OCI-M1 (cell line): ENCODE data around the gene GALP.
"Not testable (repeated sequence)": the region's sequence is repeated elsewhere in the genome, so short reads cannot be mapped to it uniquely, and the experiment has no call there.

Experiments used
- DNase-seq: peaks from one replicate; lab custom pipeline; 2025; lab: John Stamatoyannopoulos, UW

The GALP gene

GRCh38 chr19:56191115-56191514, 15.3 kb downstream of the GALP start:
- no peak for DNase-seq

DNA sequence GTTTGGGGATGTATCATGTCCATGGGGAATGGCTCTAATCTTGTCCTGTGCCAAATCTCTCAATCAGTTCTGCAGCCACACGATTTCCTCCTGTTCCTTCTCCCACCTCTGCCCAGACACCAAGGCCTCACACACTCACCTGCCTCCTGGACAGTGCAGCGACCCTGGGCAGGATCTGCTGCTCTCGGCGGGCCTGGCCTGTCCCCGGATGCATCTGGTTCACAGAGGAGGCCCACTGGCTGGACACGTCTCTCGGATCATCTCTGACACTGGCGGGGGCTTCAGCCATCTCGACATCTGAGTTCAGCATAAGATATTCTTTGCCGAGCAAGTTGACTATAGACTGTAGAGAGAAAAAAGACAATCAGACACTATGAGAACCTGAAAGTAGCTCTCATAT, 15.9 kb downstream of the GALP start:
- no peak for DNase-seq

- no peak for DNase-seq
Measured at GRCh38 chr19:56193981-56194640, 18.3 kb downstream of the GALP start.

DNA sequence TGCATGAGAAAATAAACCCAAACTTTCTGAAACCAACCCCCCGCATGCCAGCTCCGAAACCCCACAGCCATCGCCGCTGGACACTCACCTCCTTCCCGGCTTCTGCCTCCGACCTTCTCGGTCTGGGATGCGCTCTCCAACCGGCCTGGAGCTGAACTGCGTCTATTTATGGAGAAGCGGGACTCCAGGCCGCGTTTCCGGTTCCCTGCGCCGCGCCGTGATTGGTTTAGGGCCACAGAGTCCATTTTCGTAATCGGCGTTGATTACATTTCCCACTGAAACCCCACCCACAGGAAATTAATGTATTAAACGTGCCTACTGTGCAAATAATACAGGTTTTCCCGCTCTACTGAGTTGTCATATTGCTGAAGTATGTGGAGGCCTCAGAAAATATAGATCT, 21.8 kb downstream of the GALP start, which contains the start of gene ZSCAN5B:
Gene ZSCAN5B (minus strand): TSS at position 138 of the 400 bp plus-strand sequence. CDS start 4,731 bp downstream, outside the sequence.
- not testable (repeated sequence) for DNase-seq

GRCh38 chr19:56199687-56200086, 23.9 kb downstream of the GALP start:
- DNase-seq = no peak

DNA sequence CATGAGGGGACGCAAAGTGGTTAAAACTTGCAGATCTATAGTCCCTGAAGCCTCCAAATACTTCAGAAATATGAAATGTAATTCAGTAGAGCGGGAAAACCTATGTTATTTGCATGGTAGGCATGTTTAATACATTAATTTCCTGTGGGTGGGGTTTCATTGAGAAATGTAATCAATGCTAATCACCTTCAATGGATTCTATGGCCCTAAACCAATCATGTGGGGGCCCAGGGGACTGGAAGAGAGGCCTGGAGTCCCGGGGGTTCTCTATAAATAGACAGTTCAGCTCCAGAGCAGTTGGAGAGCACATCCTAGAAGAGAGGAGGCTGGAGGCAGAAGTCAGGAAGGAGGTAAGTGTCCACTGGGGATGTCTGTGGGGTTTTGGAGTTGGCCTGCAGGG, 26.2 kb downstream of the GALP start, which contains the start of gene ZSCAN5C:
Gene ZSCAN5C (plus strand): TSS at position 301 of the 400 bp plus-strand sequence. CDS start 3,641 bp downstream, outside the sequence.
- DNase-seq = no peak

DNA sequence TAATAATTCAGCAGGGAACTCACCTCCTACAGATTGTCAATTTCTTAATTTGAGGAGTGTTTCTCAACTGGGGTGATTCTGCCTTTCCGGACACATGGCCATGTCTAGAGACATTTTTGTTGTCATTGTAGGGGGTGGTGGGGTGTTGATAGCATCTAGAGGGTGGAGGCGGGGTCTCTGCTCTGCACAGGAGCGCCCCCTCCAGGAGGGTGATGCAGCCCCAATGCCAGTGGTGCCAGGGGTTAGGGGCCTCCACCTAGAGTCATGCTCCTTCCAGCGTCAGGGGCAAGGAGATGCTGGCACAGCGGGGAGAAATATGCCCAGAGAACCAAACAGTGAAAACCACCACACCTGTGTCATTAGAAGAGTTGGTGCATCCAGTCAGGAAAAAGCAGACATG, 31.8 kb downstream of the GALP start:
- not testable (repeated sequence) for DNase-seq

GRCh38 chr19:56209091-56209490, 33.3 kb downstream of the GALP start:
- DNase-seq = no peak

GRCh38 chr19:56210036-56210435, 34.2 kb downstream of the GALP start:
- not testable (repeated sequence) for DNase-seq

DNA sequence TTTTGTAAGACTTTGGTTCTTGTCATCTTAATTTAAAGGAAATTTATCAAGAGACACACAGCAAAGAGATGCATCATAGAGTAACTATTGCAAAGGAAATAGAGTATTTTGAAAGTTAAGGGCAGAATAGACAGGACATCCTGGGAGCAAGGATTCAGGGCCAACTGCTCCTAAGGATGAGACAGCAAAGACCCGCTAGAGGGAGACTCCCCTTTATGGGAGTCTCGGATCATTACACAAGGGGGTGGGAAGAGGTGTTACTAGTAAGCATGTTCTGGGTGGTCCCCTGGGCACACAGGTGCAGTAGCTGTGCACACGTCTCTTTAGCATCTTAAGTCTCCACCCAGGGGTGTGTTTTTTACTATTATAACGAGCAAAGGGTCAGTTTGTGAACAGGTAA, 35.9 kb downstream of the GALP start:
- no peak for DNase-seq

GRCh38 chr19:56217039-56217949, 41.5 kb downstream of the GALP start:
- DNase-seq = no peak

GRCh38 chr19:56218961-56219360, 43.2 kb downstream of the GALP start:
- DNase-seq = no peak

- DNase-seq = peak; percentile 36
Measured at GRCh38 chr19:56221442-56221841, 45.6 kb downstream of the GALP start.

DNA sequence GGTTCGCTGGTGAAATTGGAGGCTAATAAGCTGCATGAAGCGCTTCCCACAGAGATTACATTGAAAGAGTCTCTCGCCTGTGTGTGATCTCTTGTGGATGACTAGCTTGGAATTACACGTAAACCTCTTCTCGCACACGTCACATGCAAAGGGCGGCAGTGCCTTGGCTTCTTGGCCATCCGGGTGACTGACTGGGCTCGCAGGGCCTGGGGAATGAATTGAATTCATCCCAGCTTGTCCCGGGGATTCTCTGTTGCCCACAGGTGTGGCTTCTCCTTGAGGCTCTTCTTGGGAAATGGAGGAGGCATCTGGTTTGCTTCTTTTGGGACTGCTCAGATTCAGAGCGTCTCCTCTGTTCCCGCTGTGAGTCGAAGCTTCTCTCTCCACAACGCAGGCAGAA, 46.0 kb downstream of the GALP start:
- no peak for DNase-seq

DNA sequence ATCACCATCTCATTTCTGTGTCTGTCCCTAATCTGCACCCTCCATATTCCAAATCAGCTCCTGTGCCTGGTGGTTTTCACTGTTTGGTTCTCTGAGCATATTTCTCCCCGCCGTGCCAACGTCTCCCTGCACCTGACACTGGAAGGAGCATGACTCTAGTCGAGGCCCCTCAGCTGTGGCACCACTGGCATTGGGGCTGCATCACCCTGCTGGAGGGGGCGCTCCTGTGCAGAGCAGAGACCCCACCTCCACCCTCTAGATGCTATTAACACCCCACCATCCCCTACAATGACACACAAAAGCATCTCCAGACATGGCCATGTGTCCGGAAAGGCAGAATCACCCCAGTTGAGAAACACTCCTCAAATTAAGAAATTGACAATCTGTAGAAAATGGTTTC, 47.1 kb downstream of the GALP start:
- no peak for DNase-seq

- DNase-seq = no peak
Measured at GRCh38 chr19:56223481-56223880, 47.7 kb downstream of the GALP start.
